Cardiac septum (tissue), 1 donor: ENCODE measurements around the gene C12orf43. TPM values are rescaled to one million over a fixed set of nuclear protein-coding genes. Genes with fewer than 3 reads are reported as not detected.

Experiments used
- DNase-seq: peaks from one replicate; pipeline ENCODE4 v3.0.0-alpha.2; 2020; ENCODE audit warnings: low spot score
- intact Hi-C: fragments of 100-400 bp; cut with DNase I; formaldehyde crosslinking; loops from one replicate; pipeline ENCODE4 v1.14.0; 2022
- total RNA-seq: library from RNA; stranded (reverse); fragmentation: NEBNext Ultra II Directional; extraction: Animal tissue kit (Norgen Biotek cat#: 25700); gene quantifications from one replicate; pipeline ENCODE4 v1.2.1, GENCODE V29; 2021
- donor health status: DM: no; HTN: no; CAD: no.

Gene C12orf43
- total RNA-seq, 1 donor from 2014 or later = 9.1 TPM

DNA sequence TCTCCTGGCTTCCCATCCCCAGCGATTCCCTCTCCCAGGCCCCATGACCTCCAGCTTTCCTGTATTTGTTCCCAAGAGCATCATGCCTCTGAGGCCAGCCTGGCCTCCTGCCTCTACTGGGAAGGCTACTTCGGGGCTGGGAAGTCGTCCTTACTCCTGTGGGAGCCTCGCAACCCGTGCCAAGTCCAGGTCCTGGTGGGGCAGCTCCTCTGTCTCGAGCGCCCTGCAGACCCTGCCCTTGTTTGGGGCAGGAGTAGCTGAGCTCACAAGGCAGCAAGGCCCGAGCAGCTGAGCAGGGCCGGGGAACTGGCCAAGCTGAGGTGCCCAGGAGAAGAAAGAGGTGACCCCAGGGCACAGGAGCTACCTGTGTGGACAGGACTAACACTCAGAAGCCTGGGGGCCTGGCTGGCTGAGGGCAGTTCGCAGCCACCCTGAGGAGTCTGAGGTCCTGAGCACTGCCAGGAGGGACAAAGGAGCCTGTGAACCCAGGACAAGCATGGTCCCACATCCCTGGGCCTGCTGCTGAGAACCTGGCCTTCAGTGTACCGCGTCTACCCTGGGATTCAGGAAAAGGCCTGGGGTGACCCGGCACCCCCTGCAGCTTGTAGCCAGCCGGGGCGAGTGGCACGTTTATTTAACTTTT lies 14.3 kb downstream of the C12orf43 start:
- DNase-seq = no peak
- intact Hi-C loops = no loop called here

- intact Hi-C loops = no loop called here
- no peak for DNase-seq
These were observed 15.2 kb downstream of the C12orf43 start for GRCh38 chr12:121001060-121001459.

- intact Hi-C loops = no loop called here
These were observed 15.8 kb downstream of the C12orf43 start for GRCh38 chr12:121000530-121000929.

GRCh38 chr12:120999191-121000120 lies 16.8 kb downstream of the C12orf43 start:
- DNase-seq = no peak
- intact Hi-C loops = no loop called here

More at GRCh38 chr12:121000530-121000929, 15.8 kb downstream of the C12orf43 start:
- no peak for DNase-seq

- intact Hi-C loops = no loop called here
- DNase-seq = no peak
These were observed 17.9 kb downstream of the C12orf43 start for GRCh38 chr12:120998435-120998834.

DNA sequence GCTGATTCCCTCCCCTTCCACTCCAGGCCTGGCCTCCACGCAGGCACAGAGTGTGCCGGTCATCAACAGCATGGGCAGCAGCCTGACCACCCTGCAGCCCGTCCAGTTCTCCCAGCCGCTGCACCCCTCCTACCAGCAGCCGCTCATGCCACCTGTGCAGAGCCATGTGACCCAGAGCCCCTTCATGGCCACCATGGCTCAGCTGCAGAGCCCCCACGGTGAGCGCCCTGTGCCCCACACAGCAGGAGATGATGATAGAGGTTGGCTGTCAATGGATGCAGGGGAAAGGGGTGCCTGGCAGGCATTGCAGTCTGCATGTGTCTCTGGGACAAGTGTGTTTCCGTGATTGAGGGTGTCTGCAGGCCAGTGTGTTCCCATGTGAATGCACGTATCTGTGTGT lies 18.8 kb downstream of the C12orf43 start:
- DNase-seq = no peak
- intact Hi-C loops = no loop called here

- no peak for DNase-seq
- intact Hi-C loops = no loop called here
These were observed 20.0 kb downstream of the C12orf43 start for GRCh38 chr12:120996133-120996746.

DNA sequence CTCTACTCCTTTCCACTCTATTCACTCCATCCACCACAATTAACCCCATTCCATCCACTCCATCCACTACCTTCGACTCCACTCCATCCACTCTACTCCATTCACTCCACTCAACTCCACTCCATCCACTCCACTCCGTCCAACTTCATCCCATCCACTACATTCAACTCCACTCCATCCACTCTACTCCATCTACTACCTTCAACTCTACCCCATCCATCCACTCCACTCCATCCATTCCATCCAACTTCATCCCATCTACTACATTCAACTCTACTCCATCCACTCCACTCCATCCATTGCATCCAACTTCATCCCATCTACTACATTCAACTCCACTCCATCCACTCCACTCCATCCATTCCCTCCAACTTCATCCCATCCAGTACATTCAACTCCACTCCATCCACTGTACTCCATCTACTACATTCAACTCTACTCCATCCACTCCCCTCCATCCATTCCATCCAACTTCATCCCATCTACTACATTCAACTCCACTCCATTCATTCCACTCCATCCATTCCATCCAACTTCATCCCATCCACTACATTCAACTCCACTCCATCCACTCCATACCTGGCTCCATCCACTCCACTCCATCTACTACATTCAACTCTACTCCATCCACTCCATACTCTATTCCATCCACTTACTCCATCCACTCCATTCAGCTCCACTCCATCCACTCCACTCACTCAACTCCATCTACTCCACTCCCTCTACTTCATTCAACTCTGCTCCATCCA lies 21.5 kb downstream of the C12orf43 start:
- intact Hi-C loops = no loop called here
- no peak for DNase-seq

GRCh38 chr12:120994059-120994458 lies 22.2 kb downstream of the C12orf43 start:
- DNase-seq = no peak
- intact Hi-C loops = no loop called here

DNA sequence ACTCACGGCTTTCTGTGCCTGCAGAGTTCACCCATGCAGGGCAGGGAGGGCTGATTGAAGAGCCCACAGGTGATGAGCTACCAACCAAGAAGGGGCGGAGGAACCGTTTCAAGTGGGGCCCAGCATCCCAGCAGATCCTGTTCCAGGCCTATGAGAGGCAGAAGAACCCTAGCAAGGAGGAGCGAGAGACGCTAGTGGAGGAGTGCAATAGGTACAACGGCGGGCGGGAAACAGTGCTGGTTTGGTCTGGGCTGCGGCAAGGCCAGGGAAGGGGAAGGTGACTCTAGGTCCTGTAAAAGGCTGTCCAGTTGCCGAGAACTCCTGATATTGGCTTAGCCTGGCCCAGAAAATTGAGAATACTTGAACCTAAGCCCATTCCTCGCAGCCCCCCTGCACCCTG lies 22.8 kb downstream of the C12orf43 start:
- no peak for DNase-seq
- intact Hi-C loops = no loop called here

- DNase-seq = no peak
- intact Hi-C loops = no loop called here
These were observed 23.3 kb downstream of the C12orf43 start for GRCh38 chr12:120992989-120993388.

- intact Hi-C loops = no loop called here
- DNase-seq = no peak
These were observed 24.3 kb downstream of the C12orf43 start for GRCh38 chr12:120991965-120992364.

DNA sequence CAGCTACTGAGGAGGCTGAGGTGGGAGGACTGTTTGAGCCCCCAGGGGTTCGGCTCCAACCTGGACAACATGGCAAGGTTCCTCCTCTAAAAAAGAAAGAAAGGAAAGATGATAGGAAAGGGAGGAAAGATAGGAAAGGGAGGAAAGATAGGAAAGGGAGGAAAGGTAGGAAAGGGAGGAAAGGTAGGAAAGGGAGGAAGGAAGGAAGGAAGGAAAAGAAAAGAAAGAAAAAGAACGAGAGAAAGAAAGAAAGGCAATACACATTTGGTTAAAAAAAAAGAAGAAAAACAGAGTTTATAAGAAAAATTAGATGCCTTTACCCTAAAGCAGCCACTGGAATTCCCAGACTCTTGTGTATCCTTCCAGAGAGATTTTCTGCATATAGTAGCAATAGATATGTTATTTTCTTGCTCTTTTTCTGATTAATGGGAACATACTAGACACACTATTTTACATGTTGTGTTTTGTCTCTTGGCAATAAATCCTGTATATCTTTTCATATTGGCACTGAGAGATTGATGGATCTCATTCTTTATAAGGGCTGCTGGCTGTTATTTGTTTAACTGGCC lies 25.7 kb downstream of the C12orf43 start:
- intact Hi-C loops = no loop called here
- DNase-seq = no peak

DNA sequence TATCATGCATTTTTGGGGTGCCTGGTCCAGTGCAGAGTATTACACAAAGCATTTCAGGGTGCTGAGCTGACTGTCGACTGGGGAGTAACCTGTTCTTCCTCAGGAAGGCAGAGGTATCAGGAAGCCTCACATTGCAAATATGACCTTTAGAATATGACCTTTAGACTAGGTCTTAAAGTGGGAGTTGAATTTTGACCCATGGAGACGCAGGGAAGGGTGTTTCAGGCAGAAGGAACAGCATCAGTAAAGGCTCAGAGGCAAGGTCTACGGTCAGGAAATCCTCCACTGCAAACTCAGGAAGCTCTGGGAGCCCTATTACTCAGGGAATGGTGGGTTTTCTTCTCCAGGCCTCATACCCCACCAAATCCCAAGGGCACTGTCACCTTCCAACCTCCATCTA lies 26.6 kb downstream of the C12orf43 start:
- intact Hi-C loops = no loop called here
- no peak for DNase-seq

DNA sequence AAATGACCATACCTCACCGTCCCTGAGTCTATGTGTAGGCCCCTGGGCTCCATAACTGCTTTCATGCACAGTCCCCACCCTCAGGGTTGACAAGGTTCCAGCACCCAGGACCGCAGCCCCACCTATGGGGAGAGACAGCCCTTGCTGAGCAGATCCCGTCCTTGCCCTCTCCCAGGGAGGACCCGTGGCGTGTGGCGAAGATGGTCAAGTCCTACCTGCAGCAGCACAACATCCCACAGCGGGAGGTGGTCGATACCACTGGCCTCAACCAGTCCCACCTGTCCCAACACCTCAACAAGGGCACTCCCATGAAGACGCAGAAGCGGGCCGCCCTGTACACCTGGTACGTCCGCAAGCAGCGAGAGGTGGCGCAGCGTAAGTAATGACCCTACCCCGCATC lies 27.6 kb downstream of the C12orf43 start:
- intact Hi-C loops = no loop called here
- DNase-seq = no peak

DNA sequence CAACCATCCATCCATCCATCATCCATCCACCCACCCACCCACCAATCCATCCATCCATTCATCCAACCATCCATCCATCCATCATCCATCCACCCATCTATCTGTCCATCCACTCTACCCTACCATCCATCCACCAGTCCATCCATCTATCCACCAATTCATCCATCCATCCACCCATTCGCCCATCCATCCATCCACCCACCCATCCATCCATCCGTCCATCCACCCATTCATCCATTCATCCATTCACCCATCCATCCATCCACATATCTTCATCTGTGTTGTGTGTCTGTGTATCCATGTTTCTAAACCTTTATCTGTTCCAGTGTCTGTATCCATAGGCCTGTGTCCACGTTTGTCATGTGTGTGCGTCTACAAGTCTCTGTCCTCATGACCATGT lies 28.1 kb downstream of the C12orf43 start:
- intact Hi-C loops = no loop called here

DNA sequence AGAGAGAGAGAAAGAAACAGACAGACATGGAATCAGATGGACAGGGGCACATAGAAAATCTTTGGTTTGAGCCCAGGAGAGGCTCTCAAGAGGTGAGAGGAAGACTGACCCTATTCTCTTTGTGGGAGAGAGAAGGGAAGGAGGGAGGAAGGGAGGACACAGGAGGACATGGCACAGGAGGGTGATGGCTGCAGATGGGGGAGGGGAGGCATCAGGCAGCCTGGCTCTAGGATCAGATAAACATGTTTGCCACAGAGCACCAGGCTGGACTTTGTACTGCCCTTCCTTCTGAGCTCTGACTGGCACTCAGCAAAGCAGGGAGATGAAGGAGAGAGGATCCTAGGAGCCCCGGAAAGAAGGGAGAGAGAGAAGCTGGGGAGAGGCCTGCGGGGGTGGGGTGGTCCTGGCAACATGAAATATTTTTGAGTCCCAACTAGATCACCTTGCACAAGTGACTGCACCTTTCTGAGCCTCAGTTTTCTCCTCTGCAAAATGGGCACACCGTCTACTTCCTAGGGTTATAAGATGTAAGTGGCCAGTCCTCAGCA lies 31.9 kb downstream of the C12orf43 start:
- intact Hi-C loops = no loop called here

More for the DNA sequence above, 28.1 kb downstream of the C12orf43 start:
- DNase-seq = no peak

GRCh38 chr12:120983759-120984158 lies 32.5 kb downstream of the C12orf43 start:
- no peak for DNase-seq
- intact Hi-C loops = no loop called here

More for the DNA sequence above, 31.9 kb downstream of the C12orf43 start:
- no peak for DNase-seq

GRCh38 chr12:120982659-120983058 lies 33.6 kb downstream of the C12orf43 start:
- intact Hi-C loops = no loop called here
- DNase-seq = no peak
